Mesothelial cell of epicardium (in vitro differentiated cells): ENCODE data around the gene HAUS7. TPM values are rescaled to one million over a fixed set of nuclear protein-coding genes. Genes with fewer than 3 reads are reported as not detected.
A peak's percentile ranks its signal among the peaks of the same experiment; 100 is the strongest.

Experiments used
- DNase-seq, 2 experiments: peaks; one replicate each; pipeline ENCODE4 v3.0.0; 2021; ENCODE audit warnings: low spot score in 2 of 2; ENCODE audit not compliant: unreplicated experiment in 2 of 2
- H3K27ac Mint-ChIP-seq: 2 replicates; pipeline ENCODE4 v1.8.0; 2021; ENCODE audit warnings: mixed read lengths
- H3K27me3 Mint-ChIP-seq: 2 replicates; pipeline ENCODE4 v1.8.0; 2021; ENCODE audit warnings: low read depth, mixed read lengths
- H3K36me3 Mint-ChIP-seq: 2 replicates; pipeline ENCODE4 v1.8.0; 2021; ENCODE audit warnings: mixed read lengths
- H3K4me1 Mint-ChIP-seq: 2 replicates; pipeline ENCODE4 v1.8.0; 2021; ENCODE audit warnings: mixed read lengths
- H3K4me3 Mint-ChIP-seq: 2 replicates; pipeline ENCODE4 v1.8.0; 2021; ENCODE audit warnings: mild to moderate bottlenecking, moderate library complexity, mixed read lengths
- H3K9me3 Mint-ChIP-seq: 2 replicates; pipeline ENCODE4 v1.8.0; 2021; ENCODE audit warnings: mixed read lengths
- CTCF ChIP-seq: fragments of 200-600 bp; sonication (generic); IDR thresholded peaks from one replicate; pipeline ENCODE4 v1.5.0; 2021; ENCODE audit warnings: antibody characterized with exemption; ENCODE audit not compliant: unreplicated experiment
- total RNA-seq: library from RNA; stranded (reverse); gene quantifications from 3 replicates; pipeline ENCODE4 v1.2.1, GENCODE V29; 2021

The HAUS7 gene
- total RNA-seq, 1 donor from 2014 or later = 24.7 TPM

- DNase-seq = no peak
- Mint-ChIP-seq H3K4me1 (peaks cover 19% of the 10 kb centered on the region), H3K4me3 (no peak overlapping the region), H3K27ac (peak overlapping the region; percentile 35), H3K9me3 (peaks cover 5% of the 10 kb centered on the region), H3K36me3 (no peaks in the 10 kb centered on the region), H3K27me3 (no peaks in the 10 kb centered on the region)
- no peak for TF ChIP-seq CTCF
These were observed 2.8 kb upstream of the HAUS7 start for GRCh38 chrX:153473126-153473525.

- no peak for DNase-seq
- no peak for TF ChIP-seq CTCF
- Mint-ChIP-seq H3K9me3 (peaks cover 5% of the 10 kb centered on the region), H3K4me3 (no peak overlapping the region), H3K36me3 (no peaks in the 10 kb centered on the region), H3K27me3 (no peaks in the 10 kb centered on the region), H3K4me1 (peaks cover 16% of the 10 kb centered on the region), H3K27ac (peak overlapping the region; percentile 86)
These were observed 1.4 kb upstream of the HAUS7 start for GRCh38 chrX:153471663-153472280.

GRCh38 chrX:153469811-153470410 lies 465 bp downstream of the HAUS7 start:
- no peak for TF ChIP-seq CTCF
- peak overlapping the region; percentile 61 for H3K27ac Mint-ChIP-seq
- peaks cover 6% of the 10 kb centered on the region for H3K4me1 Mint-ChIP-seq
- H3K27me3 Mint-ChIP-seq = no peaks in the 10 kb centered on the region
- peak overlapping the region; percentile 75 for H3K4me3 Mint-ChIP-seq
- DNase-seq = no peak
- peaks cover 5% of the 10 kb centered on the region for H3K9me3 Mint-ChIP-seq
- H3K36me3 Mint-ChIP-seq = no peaks in the 10 kb centered on the region

GRCh38 chrX:153468008-153468580 lies 2.3 kb downstream of the HAUS7 start:
- no peak for DNase-seq

GRCh38 chrX:153465691-153466380 lies 4.5 kb downstream of the HAUS7 start:
- DNase-seq = no peak
- Mint-ChIP-seq H3K4me3 (no peak overlapping the region), H3K9me3 (peaks cover 5% of the 10 kb centered on the region), H3K27ac (no peak overlapping the region), H3K27me3 (no peaks in the 10 kb centered on the region), H3K36me3 (peaks cover 9% of the 10 kb centered on the region), H3K4me1 (peaks cover 3% of the 10 kb centered on the region)
- TF ChIP-seq CTCF = no peak

More at GRCh38 chrX:153468008-153468580, 2.3 kb downstream of the HAUS7 start:
- H3K4me3 Mint-ChIP-seq = no peak overlapping the region
- peaks cover 3% of the 10 kb centered on the region for H3K36me3 Mint-ChIP-seq
- H3K4me1 Mint-ChIP-seq = peaks cover 6% of the 10 kb centered on the region
- H3K27ac Mint-ChIP-seq = no peak overlapping the region
- H3K9me3 Mint-ChIP-seq = peaks cover 5% of the 10 kb centered on the region
- no peaks in the 10 kb centered on the region for H3K27me3 Mint-ChIP-seq
- TF ChIP-seq CTCF = no peak
